Ascending aorta (tissue), 2 donors: ENCODE results near the gene FGFR3. TPM values are rescaled to one million over a fixed set of nuclear protein-coding genes. Genes with fewer than 3 reads are reported as not detected.

Source experiments
- DNase-seq, 2 donors: peaks; one replicate each; pipeline ENCODE4 v3.0.0-alpha.2; 2019; ENCODE audit warnings: low spot score in 2 of 2
- H3K27ac ChIP-seq, 2 donors: fragments of 200-600 bp; sonication (generic); one replicate each; pipeline ENCODE4 v1.5.1; 2016 to 2017; ENCODE audit warnings: mild to moderate bottlenecking in 1 of 2
- H3K27me3 ChIP-seq: fragments of 200-600 bp; sonication (generic); one replicate; pipeline ENCODE4 v1.5.1; 2017
- H3K36me3 ChIP-seq, 2 donors: fragments of 200-600 bp; sonication (generic); one replicate each; pipeline ENCODE4 v1.5.1; 2016
- H3K4me1 ChIP-seq, 2 donors: fragments of 200-600 bp; sonication (generic); one replicate each; pipeline ENCODE4 v1.5.1; 2016 to 2017; ENCODE audit warnings: mild to moderate bottlenecking in 1 of 2
- H3K4me3 ChIP-seq, 2 donors: fragments of 200-600 bp; sonication (generic); one replicate each; pipeline ENCODE4 v1.5.1; 2016 to 2017; ENCODE audit warnings: mild to moderate bottlenecking in 1 of 2
- H3K9me3 ChIP-seq, 2 donors: fragments of 200-600 bp; sonication (generic); one replicate each; pipeline ENCODE4 v1.5.1; 2016
- CTCF ChIP-seq, 3 experiments: fragments of 200-600 bp in 2 of 3; fragments of 450-650 bp in 1 of 3; sonication (generic) in 2 of 3; IDR thresholded peaks; one replicate each; pipeline ENCODE4 v1.5.1; 2016 to 2019; ENCODE audit warnings: antibody characterized with exemption in 3 of 3, mild to moderate bottlenecking in 1 of 3, moderate library complexity in 1 of 3
- intact Hi-C: fragments of 100-400 bp; cut with DNase I; formaldehyde crosslinking; loops from one replicate; pipeline ENCODE4 v1.15.1; 2023
- total RNA-seq: library from RNA; depleted of rRNA; stranded (reverse); fragments of >200 nt; gene quantifications from one replicate; pipeline ENCODE4 v1.1.0, GENCODE V29; 2016

Gene FGFR3
- total RNA-seq, 1 donor from 2014 or later, result 3.7 TPM

- Histone ChIP-seq H3K4me1 (peaks cover 9% of the 10 kb centered on the region in 2 donors), H3K36me3 (no peaks in the 10 kb centered on the region), H3K27me3 (peaks cover 23% of the 10 kb centered on the region), H3K9me3 (no peaks in the 10 kb centered on the region), H3K27ac (no peak overlapping the region), H3K4me3 (peak overlapping the region; percentile 55 to 70)
- no peak for DNase-seq
- intact Hi-C loops, result no loop called here
- no peak for TF ChIP-seq CTCF (IDR thresholded peaks at IDR 0.05)
Observed at GRCh38 chr4:1793496-1793840, 375 bp downstream of the FGFR3 start.

GRCh38 chr4:1793940-1794808 lies 1.1 kb downstream of the FGFR3 start:
- DNase-seq, result no peak
- intact Hi-C loops, result no loop called here
- no peak overlapping the region for H3K27ac ChIP-seq
- no peaks in the 10 kb centered on the region for H3K36me3 ChIP-seq
- no peak for TF ChIP-seq CTCF (IDR thresholded peaks at IDR 0.05)
- H3K4me3 ChIP-seq, result peak overlapping the region; percentile 55 to 70
- H3K4me1 ChIP-seq, result peaks cover 9% of the 10 kb centered on the region in 2 donors
- peaks cover 23% of the 10 kb centered on the region for H3K27me3 ChIP-seq
- no peaks in the 10 kb centered on the region for H3K9me3 ChIP-seq

GRCh38 chr4:1794809-1795298 lies 1.8 kb downstream of the FGFR3 start:
- DNase-seq, result no peak
- no peak for TF ChIP-seq CTCF (IDR thresholded peaks at IDR 0.05)
- H3K9me3 ChIP-seq, result no peaks in the 10 kb centered on the region
- H3K27me3 ChIP-seq, result peaks cover 23% of the 10 kb centered on the region
- no peak overlapping the region for H3K27ac ChIP-seq
- intact Hi-C loops, result no loop called here
- peak overlapping the region; percentile 55 to 70 for H3K4me3 ChIP-seq
- H3K36me3 ChIP-seq, result no peaks in the 10 kb centered on the region
- peaks cover 9% of the 10 kb centered on the region in 2 donors for H3K4me1 ChIP-seq

- H3K4me1 ChIP-seq, result peaks cover 9% of the 10 kb centered on the region in 2 donors
- H3K27me3 ChIP-seq, result peaks cover 23% of the 10 kb centered on the region
- H3K9me3 ChIP-seq, result no peaks in the 10 kb centered on the region
- H3K36me3 ChIP-seq, result no peaks in the 10 kb centered on the region
- no peak for DNase-seq
- H3K4me3 ChIP-seq, result peak overlapping the region; percentile 55 to 70
- TF ChIP-seq CTCF (IDR thresholded peaks at IDR 0.05), result no peak
- no peak overlapping the region for H3K27ac ChIP-seq
- intact Hi-C loops, result no loop called here
Observed at GRCh38 chr4:1795299-1796195, 2.5 kb downstream of the FGFR3 start.

- Histone ChIP-seq H3K27me3 (peaks cover 23% of the 10 kb centered on the region), H3K27ac (no peak overlapping the region), H3K36me3 (no peaks in the 10 kb centered on the region), H3K9me3 (no peaks in the 10 kb centered on the region), H3K4me3 (no peak overlapping the region), H3K4me1 (peaks cover 9% of the 10 kb centered on the region in 2 donors)
- no peak for DNase-seq
- intact Hi-C loops, result no loop called here
- no peak for TF ChIP-seq CTCF (IDR thresholded peaks at IDR 0.05)
Observed at GRCh38 chr4:1796486-1797204, 3.6 kb downstream of the FGFR3 start.
